Endothelial cell of umbilical vein (primary cell): ENCODE data around the gene GARIN5A. TPM values are rescaled to one million over a fixed set of nuclear protein-coding genes. Genes with fewer than 3 reads are reported as not detected.

Source experiments
- BruUV-seq: library from RNA; stranded (reverse); fragments of 400-500 nt; replicated peaks from 2 replicates; lab custom pipeline; 2021; lab: Mats Ljungman, UMichigan
- CTCF ChIA-PET: fragments of 300-600, 350-600 bp; sonication (Branson Sonifier 250); formaldehyde crosslinking; loops from one replicate; lab custom pipeline; 2021; ENCODE audit warnings: antibody characterized with exemption, inconsistent platforms; lab: Charles Lee
- POLR2A ChIA-PET: fragments of 300-600, 350-600 bp; sonication (Branson Sonifier 250); formaldehyde crosslinking; loops from one replicate; lab custom pipeline; 2021; ENCODE audit warnings: antibody characterized with exemption, inconsistent platforms; lab: Charles Lee
- DNase-seq: peaks from one replicate; pipeline ENCODE4 v3.0.0-alpha.2; 2011; ENCODE audit warnings: low read depth, low spot score
- FAIRE-seq: peaks from 2 replicates; lab custom pipeline; 2011; peaks lifted over from hg19 to GRCh38; lab: Jason Lieb, UNC
- H2AFZ ChIP-seq: 2 replicates; pipeline ENCODE4 v1.6.0; 2012; ENCODE audit warnings: low read depth, low read length, control low read depth, inconsistent platforms
- H3K27ac ChIP-seq: 2 replicates; pipeline ENCODE4 v1.5.1; 2011; ENCODE audit warnings: low read depth, mild to moderate bottlenecking, control low read depth, low read length, moderate library complexity; ENCODE audit not compliant: insufficient read depth
- H3K27me3 ChIP-seq, 2 experiments: 2 replicates each; pipeline versions ENCODE4 v1.6.0 to v1.6.1; 2011; ENCODE audit warnings: low read length in 2 of 2, mixed read lengths in 1 of 2; ENCODE audit not compliant: control insufficient read depth in 2 of 2, insufficient read depth in 2 of 2
- H3K36me3 ChIP-seq, 2 experiments: 2 replicates in 1 of 2; 3 replicates in 1 of 2; pipeline ENCODE4 v1.5.1; 2011; ENCODE audit warnings: low read length in 2 of 2, mild to moderate bottlenecking in 1 of 2, moderate library complexity in 1 of 2; ENCODE audit not compliant: control insufficient read depth in 2 of 2, insufficient read depth in 2 of 2; ENCODE audit errors: extremely low read depth in 1 of 2
- H3K4me1 ChIP-seq: 3 replicates; pipeline ENCODE4 v1.5.1; 2011; ENCODE audit warnings: mild to moderate bottlenecking, low read length; ENCODE audit not compliant: control insufficient read depth, insufficient read depth; ENCODE audit errors: extremely low read depth
- H3K4me2 ChIP-seq: 2 replicates; pipeline ENCODE4 v1.6.1; 2011; ENCODE audit warnings: low read length, control low read depth, mixed read lengths; ENCODE audit not compliant: insufficient read depth
- H3K4me3 ChIP-seq, 3 experiments: fragments of 200-600 bp in 1 of 3; sonication (generic), shearing (Covaris generic) in 1 of 3; replicated peaks in 1 of 3; 2 replicates each; pipeline ENCODE4 v1.5.1; 2011 to 2016; ENCODE audit warnings: control low read depth in 3 of 3, low read length in 3 of 3, mild to moderate bottlenecking in 2 of 3, inconsistent platforms in 1 of 3, low read depth in 1 of 3, moderate library complexity in 1 of 3; ENCODE audit not compliant: insufficient read depth in 1 of 3
- H3K79me2 ChIP-seq: 2 replicates; pipeline ENCODE4 v1.6.0; 2012; ENCODE audit warnings: low read length, inconsistent platforms; ENCODE audit not compliant: control insufficient read depth, insufficient read depth
- H3K9ac ChIP-seq: replicated peaks from 2 replicates; pipeline ENCODE3; 2011; ENCODE audit warnings: low read length, control low read depth; ENCODE audit not compliant: insufficient read depth; ENCODE audit errors: extremely low read depth
- H3K9me1 ChIP-seq: replicated peaks from 3 replicates; pipeline ENCODE4 v1.6.0; 2011; ENCODE audit warnings: mild to moderate bottlenecking, low read length; ENCODE audit not compliant: control insufficient read depth, insufficient read depth; ENCODE audit errors: extremely low read depth
- H3K9me3 ChIP-seq: replicated peaks from 2 replicates; pipeline ENCODE4 v1.5.1; 2012; ENCODE audit warnings: low read length, inconsistent platforms; ENCODE audit not compliant: control insufficient read depth, insufficient read depth
- H4K20me1 ChIP-seq: replicated peaks from 2 replicates; pipeline ENCODE3; 2011; ENCODE audit warnings: mild to moderate bottlenecking, low read length; ENCODE audit not compliant: control insufficient read depth, insufficient read depth; ENCODE audit errors: extremely low read depth
- EZH2 ChIP-seq: IDR thresholded peaks from 2 replicates; pipeline ENCODE4 v1.6.1; 2012; ENCODE audit warnings: borderline replicate concordance, low read depth, mild to moderate bottlenecking, moderate library complexity, low read length, inconsistent platforms; ENCODE audit not compliant: severe bottlenecking
- GATA2 ChIP-seq: IDR thresholded peaks from 2 replicates; pipeline ENCODE4 v1.7.0; 2011; ENCODE audit warnings: low read depth, mild to moderate bottlenecking, moderate library complexity, mixed read lengths, low read length; ENCODE audit not compliant: insufficient read length, insufficient read depth
- dilution Hi-C: fragments of 300-500 bp; cut with MboI; formaldehyde crosslinking; loops from one replicate; pipeline ENCODE4 v1.15.0; 2019; ENCODE audit warnings: low sequenced_read_pairs; ENCODE audit not compliant: extremely low pct_ligation_motif_present
- intact Hi-C: fragments of 100-400 bp; cut with micrococcal nuclease; formaldehyde crosslinking; loops from one replicate; pipeline ENCODE4 v1.10.0; 2022
- polyA plus RNA-seq, 4 experiments: library from polyadenylated mRNA; depleted of rRNA in 3 of 4; stranded (reverse) in 3 of 4; unstranded in 1 of 4; fragments of >200 nt; gene quantifications; 2 replicates each; pipeline versions ENCODE4 v1.2.1 to v1.2.3, GENCODE V29; 2011 to 2012; ENCODE audit warnings: missing spikeins in 1 of 4
- total RNA-seq: library from RNA; stranded (reverse); gene quantifications from 2 replicates; pipeline ENCODE4 v1.2.3, GENCODE V29; 2021
- TF ChIP-seq, protein P1 (sequence below), 2 donors: IDR thresholded peaks; 1 replicate in 1 of 2; 2 replicates in 1 of 2; pipeline ENCODE4 v1.5.1; 2011; ENCODE audit warnings: low read length in 2 of 2, mild to moderate bottlenecking in 2 of 2, moderate library complexity in 2 of 2, control low read depth in 1 of 2, inconsistent platforms in 1 of 2, low read depth in 1 of 2; ENCODE audit not compliant: insufficient read depth in 1 of 2; ENCODE audit errors: extremely low read depth in 1 of 2

The GARIN5A gene
- total and polyA plus RNA-seq, 2 donors (not counting 3 experiments of a cell fraction or from before 2014, with no cell fraction given), result 0.44 to 0.76 TPM

DNA sequence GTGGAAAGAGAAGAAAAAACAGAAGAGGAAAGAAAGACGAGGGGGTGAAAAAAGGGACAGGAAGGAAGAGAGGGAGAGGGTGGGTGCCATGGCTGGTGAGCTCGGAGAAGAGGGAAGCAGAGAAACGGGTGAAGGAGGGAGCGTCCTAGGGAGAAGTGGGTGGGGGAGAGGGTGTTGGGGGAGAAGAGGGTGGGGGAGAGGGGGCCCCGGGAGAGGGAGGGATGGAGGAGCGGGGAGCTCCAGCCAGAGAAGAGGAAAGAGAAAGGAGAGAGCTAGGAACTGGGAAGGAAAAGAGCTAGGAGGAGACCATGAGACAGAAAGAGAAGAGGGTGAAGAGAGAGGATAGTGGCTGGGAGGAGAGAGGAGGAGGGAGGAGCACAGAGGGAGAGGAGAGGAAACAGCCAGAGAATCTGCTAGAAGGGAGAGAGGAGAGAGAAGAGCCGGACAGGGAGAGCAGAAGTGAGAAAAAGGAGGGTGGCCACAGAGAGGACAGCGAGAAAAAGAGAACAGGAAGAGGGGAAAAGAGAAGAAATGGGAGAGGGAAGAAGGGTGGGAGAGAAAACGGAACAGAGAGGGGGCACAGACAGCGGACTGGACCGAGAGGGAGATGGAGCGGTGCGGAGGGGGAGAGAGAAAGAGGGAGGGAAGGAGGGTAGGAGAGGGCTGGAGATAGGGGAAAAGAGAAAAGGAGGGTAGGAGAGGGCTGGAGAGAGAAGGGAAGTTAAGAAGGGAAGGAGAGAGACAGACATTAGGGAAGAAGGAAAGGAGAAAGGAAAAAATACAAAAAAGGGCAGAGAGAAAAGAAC is 11.9 kb upstream of the GARIN5A start:
- Histone ChIP-seq H3K79me2 (no peaks in the 10 kb centered on the region), H2AFZ (no peak overlapping the region), H3K27me3 (peaks cover 10 to 12% of the 10 kb centered on the region in 2 experiments), H4K20me1 (no peaks in the 10 kb centered on the region), H3K36me3 (peaks cover 0 to 2% of the 10 kb centered on the region in 2 experiments), H3K27ac (no peak overlapping the region), H3K9ac (no peak overlapping the region), H3K9me3 (no peaks in the 10 kb centered on the region), H3K4me2 (no peak overlapping the region), H3K4me3 (no peak overlapping the region), H3K4me1 (no peaks in the 10 kb centered on the region), H3K9me1 (no peaks in the 10 kb centered on the region)
- dilution Hi-C loops (no loop called here), intact Hi-C loops (no loop called here)
- ChIA-PET CTCF (interaction anchor here (1.1 kb wide), 1 partner anchor 10 kb away, joined by 3 read pairs; no protein-coding TSS in a partner anchor), POLR2A (interaction anchor here (0.7 kb wide), 1 partner anchor 216 kb away, joined by 3 read pairs; no protein-coding TSS in a partner anchor)
- no peak for TF ChIP-seq EZH2
- FAIRE-seq (no peak), DNase-seq (no peak)
- no TSS peak for BruUV-seq

DNA sequence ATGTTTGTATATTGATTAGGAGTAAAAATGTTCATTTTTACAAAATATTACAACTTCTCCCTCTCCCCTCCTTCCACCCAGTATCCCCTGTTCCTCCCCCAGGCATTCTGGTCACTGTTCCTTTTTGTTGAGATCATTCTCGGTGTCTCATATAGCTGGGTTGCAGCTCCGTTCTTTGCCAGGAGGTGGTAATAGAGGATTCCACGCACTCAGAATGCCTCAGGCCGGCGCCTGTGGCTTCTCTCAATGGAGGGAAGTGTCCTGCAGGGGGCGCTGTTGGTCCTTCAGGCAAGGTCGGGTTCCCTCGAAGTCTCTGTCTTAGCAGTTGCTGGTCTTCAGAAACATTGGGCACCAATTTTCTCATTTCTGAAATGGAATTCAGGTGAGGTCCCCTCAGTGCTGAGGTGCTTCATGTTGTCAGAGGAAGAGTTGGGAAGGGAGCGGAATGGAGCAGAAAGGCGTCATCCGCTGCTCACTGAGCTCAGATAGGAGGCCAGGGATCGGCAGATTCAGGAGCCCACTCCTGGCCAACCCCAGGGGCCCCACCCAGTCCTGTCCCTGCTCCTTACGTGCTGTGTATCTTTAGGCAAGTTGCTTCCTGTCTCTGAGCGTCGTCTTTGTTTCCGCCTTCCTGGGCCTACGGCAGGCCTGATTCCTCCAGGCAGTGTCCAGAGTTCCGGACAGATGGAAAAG is 10.3 kb upstream of the GARIN5A start:
- Histone ChIP-seq H3K79me2 (no peaks in the 10 kb centered on the region), H4K20me1 (no peaks in the 10 kb centered on the region), H3K27ac (no peak overlapping the region), H2AFZ (no peak overlapping the region), H3K4me1 (no peaks in the 10 kb centered on the region), H3K9me1 (no peaks in the 10 kb centered on the region), H3K27me3 (peaks cover 9 to 10% of the 10 kb centered on the region in 2 experiments), H3K36me3 (peaks cover 0 to 6% of the 10 kb centered on the region in 2 experiments), H3K9ac (no peak overlapping the region), H3K4me3 (no peak overlapping the region), H3K4me2 (no peak overlapping the region), H3K9me3 (no peaks in the 10 kb centered on the region)
- DNase-seq (peak; percentile 15), FAIRE-seq (no peak)
- no peak for TF ChIP-seq GATA2
- TF ChIP-seq, protein P1, sequence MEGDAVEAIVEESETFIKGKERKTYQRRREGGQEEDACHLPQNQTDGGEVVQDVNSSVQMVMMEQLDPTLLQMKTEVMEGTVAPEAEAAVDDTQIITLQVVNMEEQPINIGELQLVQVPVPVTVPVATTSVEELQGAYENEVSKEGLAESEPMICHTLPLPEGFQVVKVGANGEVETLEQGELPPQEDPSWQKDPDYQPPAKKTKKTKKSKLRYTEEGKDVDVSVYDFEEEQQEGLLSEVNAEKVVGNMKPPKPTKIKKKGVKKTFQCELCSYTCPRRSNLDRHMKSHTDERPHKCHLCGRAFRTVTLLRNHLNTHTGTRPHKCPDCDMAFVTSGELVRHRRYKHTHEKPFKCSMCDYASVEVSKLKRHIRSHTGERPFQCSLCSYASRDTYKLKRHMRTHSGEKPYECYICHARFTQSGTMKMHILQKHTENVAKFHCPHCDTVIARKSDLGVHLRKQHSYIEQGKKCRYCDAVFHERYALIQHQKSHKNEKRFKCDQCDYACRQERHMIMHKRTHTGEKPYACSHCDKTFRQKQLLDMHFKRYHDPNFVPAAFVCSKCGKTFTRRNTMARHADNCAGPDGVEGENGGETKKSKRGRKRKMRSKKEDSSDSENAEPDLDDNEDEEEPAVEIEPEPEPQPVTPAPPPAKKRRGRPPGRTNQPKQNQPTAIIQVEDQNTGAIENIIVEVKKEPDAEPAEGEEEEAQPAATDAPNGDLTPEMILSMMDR (IDR thresholded peaks at IDR 0.05; ENCODE audit: extremely low read depth in 1 of 2, insufficient read depth in 1 of 2, low read depth in 1 of 2, low read length in 2 of 2), result peak; percentile 48 to 65
- BruUV-seq, result no TSS peak
- POLR2A ChIA-PET, result no interaction called here
- dilution Hi-C loops, result no loop called here
- intact Hi-C loops, result no loop called here
- CTCF ChIA-PET, result interaction anchor here (0.7 to 1.7 kb wide), 5 partner anchors 8 to 130 kb away, joined by 3 to 6 read pairs (median 4); partner anchors contain the start of gene JOSD2
